Measurements from ENCODE around the gene POLD3. TPM values are rescaled to one million over a fixed set of nuclear protein-coding genes. Genes with fewer than 3 reads are reported as not detected.
A peak's percentile ranks its signal among the peaks of the same experiment; 100 is the strongest.

The POLD3 gene
- total RNA-seq, 1 experiment from 2014 or later, result 18.9 TPM

GRCh38 chr11:74683279-74683871, 91.0 kb downstream of the POLD3 start:
- DNase-seq (ENCODE audit: low read depth, low spot score) (no peak), ATAC-seq (no peak)
- POLR2A ChIA-PET, result no interaction called here
- Histone ChIP-seq H3K9ac (ENCODE audit: low read length) (no peak overlapping the region), H3K27me3 (ENCODE audit: insufficient read depth, low read length) (no peaks in the 10 kb centered on the region), H4K20me1 (ENCODE audit: insufficient read depth) (no peaks in the 10 kb centered on the region), H3K36me3 (ENCODE audit: control insufficient read depth in 1 of 2, insufficient read depth in 2 of 2, low read length in 2 of 2) (no peaks in the 10 kb centered on the region), H3K79me2 (ENCODE audit: insufficient read depth, low read length) (no peaks in the 10 kb centered on the region), H3K4me3 (replicated peaks in 1 of 2; ENCODE audit: low read depth in 1 of 2, low read length in 2 of 2) (no peak overlapping the region), H3K9me2 (ENCODE audit: insufficient read depth) (no peaks in the 10 kb centered on the region), H3K4me1 (ENCODE audit: control insufficient read depth in 1 of 2, insufficient read depth in 2 of 2, low read length in 2 of 2) (peaks cover 0 to 9% of the 10 kb centered on the region in 2 experiments; a peak in 1 of 4 replicates), H3K4me2 (ENCODE audit: low read length) (no peak overlapping the region), H3K27ac (ENCODE audit: low read depth, low read length) (no peak overlapping the region), H2AFZ (ENCODE audit: low read depth, low read length, poor library complexity, severe bottlenecking) (no peak overlapping the region), H3K9me3 (ENCODE audit: control insufficient read depth in 1 of 2, insufficient read depth in 1 of 2, low read depth in 1 of 2, low read length in 2 of 2) (no peaks in the 10 kb centered on the region)
- intact Hi-C loops (cut with micrococcal nuclease), result no loop called here
- TF ChIP-seq CTCF (IDR thresholded peaks at IDR 0.05 in 2 of 3, conservative IDR thresholded peaks at IDR 0.05 in 1 of 3; ENCODE audit: borderline replicate concordance in 1 of 3, insufficient read depth in 1 of 3, low read depth in 2 of 3, low read length in 2 of 3), result 0 out of 6 replicates have a peak, but pooled peaks of 2 of the 3 experiments have one; percentile 3 to 17
- TF ChIP-seq EZH2 (IDR thresholded peaks at IDR 0.05), result no peak
- BruUV-seq (replicated peaks), result no TSS peak
- CTCF ChIA-PET, result no interaction called here
- RAD21 ChIA-PET (ENCODE audit: low non-redundant PET in 1 of 2, low total read pairs in 2 of 2, uncharacterized antibody in 2 of 2, unreplicated experiment in 2 of 2), result no interaction called here

GRCh38 chr11:74683941-74684481, 91.6 kb downstream of the POLD3 start:
- H4K20me1 ChIP-seq (ENCODE audit: insufficient read depth), result no peaks in the 10 kb centered on the region
- no peaks in the 10 kb centered on the region for H3K79me2 ChIP-seq (ENCODE audit: insufficient read depth, low read length)
- no peak overlapping the region for H2AFZ ChIP-seq (ENCODE audit: low read depth, low read length, poor library complexity, severe bottlenecking)
- H3K9me3 ChIP-seq (ENCODE audit: control insufficient read depth in 1 of 2, insufficient read depth in 1 of 2, low read depth in 1 of 2, low read length in 2 of 2), result no peaks in the 10 kb centered on the region
- H3K36me3 ChIP-seq (ENCODE audit: control insufficient read depth in 1 of 2, insufficient read depth in 2 of 2, low read length in 2 of 2), result no peaks in the 10 kb centered on the region
- H3K27me3 ChIP-seq (ENCODE audit: insufficient read depth, low read length), result no peaks in the 10 kb centered on the region
- no peak overlapping the region for H3K9ac ChIP-seq (ENCODE audit: low read length)
- POLR2A ChIA-PET, result no interaction called here
- H3K4me1 ChIP-seq (ENCODE audit: control insufficient read depth in 1 of 2, insufficient read depth in 2 of 2, low read length in 2 of 2), result peaks cover 0 to 9% of the 10 kb centered on the region in 2 experiments; a peak in 1 of 4 replicates
- DNase-seq (ENCODE audit: low read depth, low spot score) (no peak), ATAC-seq (no peak)
- CTCF ChIA-PET, result no interaction called here
- no peaks in the 10 kb centered on the region for H3K9me2 ChIP-seq (ENCODE audit: insufficient read depth)
- H3K27ac ChIP-seq (ENCODE audit: low read depth, low read length), result no peak overlapping the region
- intact Hi-C loops (cut with micrococcal nuclease), result no loop called here
- H3K4me3 ChIP-seq (replicated peaks in 1 of 2; ENCODE audit: low read depth in 1 of 2, low read length in 2 of 2), result no peak overlapping the region
- no peak overlapping the region for H3K4me2 ChIP-seq (ENCODE audit: low read length)
- RAD21 ChIA-PET (ENCODE audit: low non-redundant PET in 1 of 2, low total read pairs in 2 of 2, uncharacterized antibody in 2 of 2, unreplicated experiment in 2 of 2), result no interaction called here
- BruUV-seq (replicated peaks), result no TSS peak
- no peak for TF ChIP-seq POLR2AphosphoS5 (IDR thresholded peaks at IDR 0.05; ENCODE audit: low read depth, low read length)
- no peak for TF ChIP-seq ZFX (IDR thresholded peaks at IDR 0.05)
- no peak for TF ChIP-seq REST (IDR thresholded peaks at IDR 0.05; ENCODE audit: low read depth)
- TF ChIP-seq SP1 (IDR thresholded peaks at IDR 0.05; ENCODE audit: low read depth), result no peak
- no peak for TF ChIP-seq CBX3 (IDR thresholded peaks at IDR 0.05; ENCODE audit: low read depth)
- TF ChIP-seq EZH2 (IDR thresholded peaks at IDR 0.05), result no peak
- TF ChIP-seq YY1 (IDR thresholded peaks at IDR 0.05; ENCODE audit: extremely low read depth, insufficient replicate concordance, low read depth, low read length), result no peak
- no peak for TF ChIP-seq JUND (IDR thresholded peaks at IDR 0.05)
- TF ChIP-seq SRF (IDR thresholded peaks at IDR 0.05; ENCODE audit: low read depth), result no peak
- TF ChIP-seq ELF1 (IDR thresholded peaks at IDR 0.05; ENCODE audit: borderline replicate concordance, low read depth), result no peak
- no peak for TF ChIP-seq SIN3A (IDR thresholded peaks at IDR 0.05; ENCODE audit: low read depth)
